Neural cell (in vitro differentiated cells): ENCODE measurements around the gene CEP85. TPM values are rescaled to one million over a fixed set of nuclear protein-coding genes. Genes with fewer than 3 reads are reported as not detected.

ENCODE experiments used
- H2AFZ ChIP-seq: fragments of 200-600, 300-800 bp; sonication (generic), shearing (Covaris generic); 2 replicates; pipeline ENCODE4 v1.6.0; 2014; ENCODE audit warnings: low read depth, mild to moderate bottlenecking, antibody characterized with exemption, low read length, moderate library complexity
- H3F3A ChIP-seq: fragments of 200-600 bp; shearing (Covaris generic); 2 replicates; pipeline ENCODE4 v1.6.1; 2016; ENCODE audit warnings: mild to moderate bottlenecking, moderate library complexity, mixed read lengths, antibody characterized with exemption, low read length; ENCODE audit not compliant: insufficient read depth, poor library complexity, severe bottlenecking
- H3K27ac ChIP-seq: fragments of 200-600, 300-800 bp; sonication (generic), shearing (Covaris generic); 2 replicates; pipeline ENCODE4 v1.5.1; 2014; ENCODE audit warnings: mild to moderate bottlenecking, low read length, moderate library complexity
- H3K27me3 ChIP-seq: fragments of 300-800, 200-600 bp; sonication (generic), shearing (Covaris generic); 2 replicates; pipeline ENCODE4 v1.6.0; 2014; ENCODE audit warnings: mild to moderate bottlenecking, low read depth, low read length, moderate library complexity; ENCODE audit not compliant: insufficient read depth
- H3K36me3 ChIP-seq: fragments of 300-800, 200-600 bp; sonication (generic), shearing (Covaris generic); 2 replicates; pipeline ENCODE4 v1.5.1; 2014; ENCODE audit warnings: mild to moderate bottlenecking, antibody characterized with exemption, low read length, moderate library complexity; ENCODE audit not compliant: insufficient read depth
- H3K4me2 ChIP-seq: fragments of 300-800, 200-600 bp; sonication (generic), shearing (Covaris generic); 2 replicates; pipeline ENCODE4 v1.6.0; 2014; ENCODE audit warnings: mild to moderate bottlenecking, low read length
- H3K4me3 ChIP-seq: fragments of 300-800, 200-600 bp; sonication (generic), shearing (Covaris generic); 2 replicates; pipeline ENCODE4 v1.5.1; 2014; ENCODE audit warnings: mild to moderate bottlenecking, low read length, moderate library complexity
- H3K79me2 ChIP-seq: fragments of 200-600 bp; shearing (Covaris generic); replicated peaks from 2 replicates; pipeline ENCODE4 v1.6.0; 2014; ENCODE audit warnings: mild to moderate bottlenecking, low read length, moderate library complexity; ENCODE audit not compliant: insufficient read depth
- H3K9ac ChIP-seq: fragments of 300-800, 200-600 bp; sonication (generic), shearing (Covaris generic); 2 replicates; pipeline ENCODE4 v1.6.1; 2016; ENCODE audit warnings: mild to moderate bottlenecking, low read length, mixed read lengths
- H3K9me2 ChIP-seq: fragments of 200-600 bp; shearing (Covaris generic); 2 replicates; pipeline ENCODE4 v1.6.1; 2016; ENCODE audit warnings: mild to moderate bottlenecking, low read length, mixed read lengths; ENCODE audit not compliant: insufficient read depth
- H3K9me3 ChIP-seq: fragments of 200-600, 300-800 bp; sonication (generic), shearing (Covaris generic); 2 replicates; pipeline ENCODE4 v1.6.1; 2016; ENCODE audit warnings: mild to moderate bottlenecking, mixed run types, low read length, moderate library complexity, mixed read lengths
- H4K20me1 ChIP-seq: fragments of 200-600 bp; shearing (Covaris generic); 2 replicates; pipeline ENCODE4 v1.6.1; 2016; ENCODE audit warnings: mild to moderate bottlenecking, mixed run types; ENCODE audit not compliant: insufficient read depth
- CTCF ChIP-seq: fragments of 450-650 bp; IDR thresholded peaks from 2 replicates; pipeline ENCODE4 v1.5.1; 2014; ENCODE audit warnings: antibody characterized with exemption, mild to moderate bottlenecking, moderate library complexity; ENCODE audit not compliant: poor library complexity, severe bottlenecking
- EP300 ChIP-seq: fragments of 450-650 bp; conservative IDR thresholded peaks from 2 replicates; pipeline ENCODE4 v1.6.1; 2014; ENCODE audit warnings: antibody characterized with exemption, mild to moderate bottlenecking, moderate library complexity; ENCODE audit not compliant: poor library complexity, severe bottlenecking
- EZH2 ChIP-seq: fragments of 200-600, 300-800 bp; shearing (Covaris generic), sonication (generic); IDR thresholded peaks from 2 replicates; pipeline ENCODE4 v1.6.1; 2014; ENCODE audit warnings: antibody characterized with exemption, low read length, borderline replicate concordance, mild to moderate bottlenecking; ENCODE audit not compliant: insufficient read depth, poor library complexity, severe bottlenecking
- MXI1 ChIP-seq: fragments of 450-650 bp; conservative IDR thresholded peaks from 2 replicates; pipeline ENCODE4 v1.6.1; 2014; ENCODE audit warnings: antibody characterized with exemption, mild to moderate bottlenecking; ENCODE audit not compliant: poor library complexity, severe bottlenecking
- POLR2AphosphoS5 ChIP-seq: IDR thresholded peaks from 2 replicates; pipeline ENCODE4 v1.6.1; 2012
- RAD21 ChIP-seq: fragments of 450-650 bp; conservative IDR thresholded peaks from 2 replicates; pipeline ENCODE4 v1.6.1; 2014; ENCODE audit warnings: antibody characterized with exemption, mild to moderate bottlenecking, moderate library complexity
- REST ChIP-seq: IDR thresholded peaks from 2 replicates; pipeline ENCODE4 v1.6.1; 2012; ENCODE audit warnings: borderline replicate concordance
- SMC3 ChIP-seq: fragments of 450-650 bp; conservative IDR thresholded peaks from 2 replicates; pipeline ENCODE4 v1.6.1; 2014; ENCODE audit warnings: antibody characterized with exemption, mild to moderate bottlenecking, moderate library complexity; ENCODE audit not compliant: poor library complexity
- TAF1 ChIP-seq: IDR thresholded peaks from 2 replicates; pipeline ENCODE4 v1.6.1; 2012; ENCODE audit warnings: low read depth
- polyA plus RNA-seq: library from polyadenylated mRNA; depleted of rRNA; stranded (reverse); fragments of >200 nt; gene quantifications from 2 replicates; pipeline ENCODE4 v1.2.3, GENCODE V29; 2014

The CEP85 gene
- polyA plus RNA-seq, 1 donor from 2014 or later, result 20.5 TPM

GRCh38 chr1:26218906-26219494 lies 15.0 kb upstream of the CEP85 start:
- H3K79me2 ChIP-seq, result no peaks in the 10 kb centered on the region
- no peaks in the 10 kb centered on the region for H3F3A ChIP-seq
- H3K36me3 ChIP-seq, result no peaks in the 10 kb centered on the region
- H3K27ac ChIP-seq, result no peak overlapping the region
- H4K20me1 ChIP-seq, result no peaks in the 10 kb centered on the region
- H3K27me3 ChIP-seq, result no peaks in the 10 kb centered on the region
- H3K9me3 ChIP-seq, result no peaks in the 10 kb centered on the region
- no peak overlapping the region for H3K4me2 ChIP-seq
- TF ChIP-seq TAF1 (no peak), REST (no peak), EP300 (no peak), RAD21 (no peak), POLR2AphosphoS5 (no peak), MXI1 (no peak), SMC3 (no peak), EZH2 (no peak), CTCF (no peak)
- H2AFZ ChIP-seq, result no peak overlapping the region
- no peak overlapping the region for H3K4me3 ChIP-seq
- no peaks in the 10 kb centered on the region for H3K9me2 ChIP-seq
- no peak overlapping the region for H3K9ac ChIP-seq

GRCh38 chr1:26220199-26220912 lies 13.6 kb upstream of the CEP85 start:
- Histone ChIP-seq H4K20me1 (no peaks in the 10 kb centered on the region), H2AFZ (no peak overlapping the region), H3K9me2 (no peaks in the 10 kb centered on the region), H3K27me3 (peaks cover 12% of the 10 kb centered on the region), H3K9ac (no peak overlapping the region), H3K36me3 (no peaks in the 10 kb centered on the region), H3F3A (no peaks in the 10 kb centered on the region), H3K4me2 (no peak overlapping the region), H3K27ac (no peak overlapping the region), H3K9me3 (no peaks in the 10 kb centered on the region), H3K4me3 (no peak overlapping the region), H3K79me2 (no peaks in the 10 kb centered on the region)
- no peak for TF ChIP-seq CTCF
- TF ChIP-seq EZH2, result no peak
- no peak for TF ChIP-seq RAD21
- no peak for TF ChIP-seq EP300
- no peak for TF ChIP-seq POLR2AphosphoS5
- no peak for TF ChIP-seq MXI1
- no peak for TF ChIP-seq SMC3
